Cortex of kidney (tissue), 1 donor: ENCODE results near the gene SALL2.
A peak's percentile ranks its signal among the peaks of the same experiment; 100 is the strongest.

Experiments used
- DNase-seq: peaks from one replicate; lab custom pipeline; 2025; lab: John Stamatoyannopoulos, UW

Gene SALL2

GRCh38 chr14:21476925-21477681, 49.0 kb downstream of the SALL2 start, which contains the start of the genes RAB2B and TOX4:
TSS of gene RAB2B (minus strand) at chr14:21476959. CDS start at chr14:21476872, 87 bp downstream.
TSS of gene TOX4 (plus strand) at chr14:21477195. CDS start at chr14:21477279, 84 bp downstream.
- DNase-seq, result peak; percentile 34

GRCh38 chr14:21476523-21476924, 49.6 kb downstream of the SALL2 start:
- no peak for DNase-seq

DNA sequence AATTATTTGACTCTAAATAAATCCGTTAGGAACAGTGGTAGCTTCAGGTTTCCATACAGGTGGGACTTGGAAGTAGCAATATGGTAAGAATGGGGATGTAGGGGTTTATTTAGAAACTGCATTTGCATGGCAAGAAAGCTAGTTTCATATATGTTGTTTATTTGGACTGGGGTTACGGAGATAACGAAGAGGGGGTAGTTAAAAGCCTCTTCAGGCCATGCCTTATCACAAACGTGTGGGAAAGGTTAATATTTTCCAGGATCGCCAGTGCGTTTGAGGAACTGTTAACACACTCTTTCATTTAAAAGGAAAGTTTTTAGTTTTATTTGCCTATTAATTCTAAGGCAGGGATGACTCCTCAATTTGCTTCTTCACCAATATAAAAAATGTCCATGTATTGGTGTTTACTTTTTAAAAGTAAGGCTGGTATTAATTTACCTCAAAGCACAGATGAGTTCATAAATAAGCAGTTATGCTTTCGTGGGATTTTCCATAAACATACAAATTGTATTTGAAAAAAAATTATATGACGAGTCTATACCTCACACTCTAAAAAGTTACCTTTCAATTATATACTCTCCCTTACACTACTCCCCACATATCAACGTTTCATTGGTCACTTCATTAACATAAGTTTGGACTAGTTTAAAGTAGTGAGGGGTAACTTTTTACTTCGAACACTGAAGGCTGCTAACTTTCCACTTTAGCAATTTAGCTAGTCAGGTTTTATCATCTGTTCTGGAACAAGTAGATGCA, 50.2 kb downstream of the SALL2 start:
- no peak for DNase-seq
